Thymus (tissue), 11 donors: Measurements from ENCODE around the gene CUBN. TPM values are rescaled to one million over a fixed set of nuclear protein-coding genes. Genes with fewer than 3 reads are reported as not detected.
"Not testable (repeated sequence)": the region's sequence is repeated elsewhere in the genome, so short reads cannot be mapped to it uniquely, and the experiment has no call there.

Source experiments
- DNase-seq, 9 donors: peaks; one replicate each; pipeline ENCODE4 v3.0.0-alpha.2; 2013; ENCODE audit warnings: low spot score in 9 of 9, low read depth in 6 of 9, missing footprints in 1 of 9
- H3K27ac ChIP-seq, 2 donors: one replicate each; pipeline ENCODE4 v1.5.1; 2013; ENCODE audit warnings: control low read depth in 1 of 2, low read depth in 1 of 2, low read length in 1 of 2, mild to moderate bottlenecking in 1 of 2, moderate library complexity in 1 of 2
- H3K27me3 ChIP-seq, 2 donors: one replicate each; pipeline ENCODE4 v1.5.1; 2013; ENCODE audit warnings: low read length in 1 of 2; ENCODE audit not compliant: control insufficient read depth in 2 of 2, insufficient read depth in 1 of 2
- H3K36me3 ChIP-seq, 2 donors: one replicate each; pipeline ENCODE4 v1.5.1; 2013; ENCODE audit warnings: low read length in 1 of 2, mild to moderate bottlenecking in 1 of 2, moderate library complexity in 1 of 2; ENCODE audit not compliant: control insufficient read depth in 2 of 2, insufficient read depth in 2 of 2
- H3K4me1 ChIP-seq, 2 donors: one replicate each; pipeline ENCODE4 v1.5.1; 2013; ENCODE audit warnings: low read length in 2 of 2; ENCODE audit not compliant: control insufficient read depth in 2 of 2, insufficient read depth in 2 of 2
- H3K4me3 ChIP-seq, 2 donors: one replicate each; pipeline ENCODE4 v1.5.1; 2013; ENCODE audit warnings: low read length in 2 of 2, control low read depth in 1 of 2, mild to moderate bottlenecking in 1 of 2
- H3K9me3 ChIP-seq, 2 donors: one replicate each; pipeline ENCODE4 v1.5.1; 2013; ENCODE audit warnings: low read length in 1 of 2, mild to moderate bottlenecking in 1 of 2; ENCODE audit not compliant: control insufficient read depth in 2 of 2, insufficient read depth in 1 of 2
- WGBS: extraction: QIAGEN DNeasy Blood & Tissue Kit; methylation state at CpG from one replicate; pipeline ENCODE4 v1.1.7; 2013; 5-methylcytosine and 5-hydroxymethylcytosine counted together
- polyA plus RNA-seq: library from polyadenylated mRNA; stranded (reverse); fragments of 200-250 nt; gene quantifications from one replicate; pipeline ENCODE4 v1.2.3, GENCODE V29; 2013
- total RNA-seq: library from RNA; stranded (reverse); fragments of 120-200 nt; gene quantifications from one replicate; pipeline ENCODE4 v1.2.4, GENCODE V29; 2013
- donor health status: healthy.

The CUBN gene
- total and polyA plus RNA-seq, 2 donors: 1.7 to 1.8 TPM

DNA sequence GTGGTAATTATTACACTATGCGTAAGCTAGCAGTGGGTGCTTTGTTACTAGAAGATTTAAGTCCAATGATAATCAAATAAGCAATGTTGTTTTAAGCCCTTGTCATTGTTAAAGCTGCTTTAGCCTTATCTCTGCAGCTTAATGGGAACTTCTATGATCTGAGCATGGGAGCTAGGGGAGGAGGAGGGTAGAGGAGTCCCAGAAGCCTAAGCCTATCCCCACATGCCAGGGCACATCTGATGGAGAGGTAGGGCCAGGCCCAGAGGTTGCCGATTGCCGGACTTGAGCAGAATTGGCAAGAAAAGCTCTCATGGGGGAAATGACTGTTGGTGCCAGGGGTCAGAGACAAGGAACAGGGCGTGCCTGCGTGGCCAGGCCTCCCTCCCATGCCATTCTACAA, 13.4 kb downstream of the CUBN start:
- over 99% methylated on average over 5 of the region's 5 CpGs for WGBS
- Histone ChIP-seq H3K27me3 (no peaks in the 10 kb centered on the region), H3K4me3 (no peak overlapping the region), H3K4me1 (peaks cover 5 to 6% of the 10 kb centered on the region in 2 donors), H3K27ac (no peak overlapping the region), H3K36me3 (peaks cover 0 to 3% of the 10 kb centered on the region in 2 donors), H3K9me3 (peaks cover 0 to 4% of the 10 kb centered on the region in 2 donors)
- DNase-seq: no peak

DNA sequence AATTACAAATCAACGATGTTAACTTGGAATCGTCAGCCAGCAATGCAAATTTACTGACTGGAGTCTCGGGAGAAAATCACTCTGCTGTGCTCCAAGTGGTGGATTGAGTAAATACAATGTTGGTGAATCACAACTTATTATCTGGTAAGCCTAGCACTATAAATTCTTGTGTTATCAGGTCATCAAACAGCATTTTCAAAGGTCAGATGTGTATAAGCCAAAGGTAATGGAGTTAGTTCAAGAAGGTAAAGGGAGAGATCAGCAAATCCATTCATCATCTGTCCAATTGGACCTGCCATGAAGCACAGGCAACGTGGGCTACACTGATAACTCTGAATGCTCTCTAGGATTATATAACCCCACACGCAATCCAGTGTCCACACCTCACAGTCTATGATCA, 13.9 kb downstream of the CUBN start:
- H3K4me3 ChIP-seq: no peak overlapping the region
- no peak overlapping the region for H3K27ac ChIP-seq
- WGBS: 96% methylated on average over 5 of the region's 5 CpGs
- peaks cover 0 to 4% of the 10 kb centered on the region in 2 donors for H3K9me3 ChIP-seq
- H3K4me1 ChIP-seq: peaks cover 5 to 6% of the 10 kb centered on the region in 2 donors
- H3K36me3 ChIP-seq: peaks cover 0 to 3% of the 10 kb centered on the region in 2 donors
- no peaks in the 10 kb centered on the region for H3K27me3 ChIP-seq
- no peak for DNase-seq

- DNase-seq: peak in 6 of 9 donors; percentile 17 to 60 (median 28)
Measured at GRCh38 chr10:17114878-17115444, 14.7 kb downstream of the CUBN start.

DNA sequence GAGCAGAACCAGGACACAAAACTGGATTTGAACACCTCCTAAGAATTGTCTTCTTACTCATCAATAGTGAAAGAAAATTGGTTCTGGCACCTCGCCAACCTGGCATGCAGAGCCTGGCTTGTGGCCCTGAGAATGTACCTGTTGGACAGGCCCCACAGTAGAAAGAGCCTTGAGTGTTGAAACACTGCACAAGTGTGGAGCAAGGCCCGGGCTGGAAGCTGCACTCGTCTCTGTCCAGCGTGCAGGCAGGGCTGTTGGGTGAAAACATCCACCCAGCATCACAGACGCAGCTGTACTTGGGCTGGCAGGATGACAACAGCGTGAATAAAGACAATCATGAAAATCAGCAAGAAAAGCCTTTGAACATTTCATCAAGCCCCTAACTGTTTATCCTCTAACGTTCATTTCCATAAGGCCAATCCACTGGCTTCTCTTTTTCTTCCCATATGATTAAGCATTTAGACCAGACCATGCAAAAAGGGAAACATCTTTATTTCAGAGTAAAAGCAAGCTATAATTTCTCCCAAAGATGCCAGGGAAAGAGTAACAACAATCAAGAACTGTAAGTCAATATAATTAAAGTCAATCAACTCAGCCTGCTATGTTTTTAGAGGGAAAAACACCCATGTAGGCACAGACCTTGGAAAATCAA, 15.6 kb downstream of the CUBN start:
- DNase-seq: peak in 1 of 9 donors; percentile 7
- Histone ChIP-seq H3K27me3 (no peaks in the 10 kb centered on the region), H3K4me3 (no peak overlapping the region), H3K36me3 (peaks cover 0 to 3% of the 10 kb centered on the region in 2 donors), H3K9me3 (peaks cover 0 to 4% of the 10 kb centered on the region in 2 donors), H3K4me1 (peaks cover 5 to 6% of the 10 kb centered on the region in 2 donors), H3K27ac (no peak overlapping the region)
- 95% methylated on average over 7 of the region's 7 CpGs for whole genome bisulfite sequencing

More at GRCh38 chr10:17114878-17115444, 14.7 kb downstream of the CUBN start:
- not testable (repeated sequence) for H3K9me3 ChIP-seq, H3K27me3 ChIP-seq, H3K4me1 ChIP-seq, H3K27ac ChIP-seq, H3K4me3 ChIP-seq, H3K36me3 ChIP-seq
- WGBS: 94% methylated on average over 13 of the region's 13 CpGs

DNA sequence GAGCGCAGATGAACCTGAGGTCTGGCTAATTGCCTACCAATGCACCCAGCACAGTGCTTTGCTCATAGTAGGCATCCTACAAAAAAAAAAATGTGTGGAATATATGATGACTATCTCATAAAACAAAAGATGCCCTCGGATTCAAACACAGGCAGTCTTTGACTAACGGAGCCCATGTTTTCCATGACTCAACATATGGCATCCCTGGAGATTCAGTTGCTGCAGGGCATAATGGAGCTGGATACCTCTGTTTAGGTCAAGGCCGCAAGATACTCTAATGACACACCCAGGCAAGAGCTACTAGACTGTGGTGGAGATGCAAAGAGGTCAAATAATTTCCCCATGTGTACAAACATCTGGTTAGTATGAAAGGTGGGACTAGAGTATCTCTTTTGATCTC, 16.3 kb downstream of the CUBN start:
- 97% methylated on average over 4 of the region's 4 CpGs for WGBS
- Histone ChIP-seq H3K9me3 (peaks cover 0 to 4% of the 10 kb centered on the region in 2 donors), H3K4me3 (no peak overlapping the region), H3K27ac (no peak overlapping the region), H3K36me3 (peaks cover 0 to 3% of the 10 kb centered on the region in 2 donors), H3K27me3 (no peaks in the 10 kb centered on the region), H3K4me1 (peaks cover 5 to 6% of the 10 kb centered on the region in 2 donors)
- DNase-seq: no peak

GRCh38 chr10:17112566-17112965, 17.0 kb downstream of the CUBN start:
- peaks cover 0 to 3% of the 10 kb centered on the region in 2 donors for H3K36me3 ChIP-seq
- no peak overlapping the region for H3K27ac ChIP-seq
- H3K4me1 ChIP-seq: peaks cover 5 to 6% of the 10 kb centered on the region in 2 donors
- peaks cover 0 to 4% of the 10 kb centered on the region in 2 donors for H3K9me3 ChIP-seq
- no peak overlapping the region for H3K4me3 ChIP-seq
- WGBS: 71% methylated on average over 3 of the region's 3 CpGs
- no peak for DNase-seq
- H3K27me3 ChIP-seq: no peaks in the 10 kb centered on the region

- peaks cover 0 to 3% of the 10 kb centered on the region in 2 donors for H3K36me3 ChIP-seq
- WGBS: 97% methylated on average over 3 of the region's 3 CpGs
- DNase-seq: no peak
- H3K27ac ChIP-seq: no peak overlapping the region
- H3K4me3 ChIP-seq: no peak overlapping the region
- no peaks in the 10 kb centered on the region for H3K9me3 ChIP-seq
- no peaks in the 10 kb centered on the region for H3K4me1 ChIP-seq
- H3K27me3 ChIP-seq: no peaks in the 10 kb centered on the region
Measured at GRCh38 chr10:17109475-17110207, 20.0 kb downstream of the CUBN start.

DNA sequence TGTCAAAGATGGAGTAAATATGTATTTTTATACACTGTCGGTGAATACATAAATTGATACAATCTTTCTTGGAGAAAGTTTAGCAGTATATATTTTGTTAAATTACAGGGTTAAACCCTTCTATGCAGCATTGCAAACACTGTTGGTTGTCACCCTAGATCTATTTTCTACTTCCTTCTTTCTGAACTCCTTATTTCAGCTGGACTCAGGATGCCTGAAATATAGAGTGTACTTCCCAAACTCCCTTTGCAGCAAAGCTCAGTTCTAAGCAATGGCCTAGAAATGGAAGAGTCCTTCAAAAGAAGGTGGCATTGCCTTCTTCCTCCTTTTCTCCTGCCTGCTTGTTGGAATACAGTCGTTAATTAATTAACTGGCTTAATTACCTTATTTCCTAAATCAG, 20.6 kb downstream of the CUBN start:
- Histone ChIP-seq H3K27ac (no peak overlapping the region), H3K4me1 (no peaks in the 10 kb centered on the region)

DNA sequence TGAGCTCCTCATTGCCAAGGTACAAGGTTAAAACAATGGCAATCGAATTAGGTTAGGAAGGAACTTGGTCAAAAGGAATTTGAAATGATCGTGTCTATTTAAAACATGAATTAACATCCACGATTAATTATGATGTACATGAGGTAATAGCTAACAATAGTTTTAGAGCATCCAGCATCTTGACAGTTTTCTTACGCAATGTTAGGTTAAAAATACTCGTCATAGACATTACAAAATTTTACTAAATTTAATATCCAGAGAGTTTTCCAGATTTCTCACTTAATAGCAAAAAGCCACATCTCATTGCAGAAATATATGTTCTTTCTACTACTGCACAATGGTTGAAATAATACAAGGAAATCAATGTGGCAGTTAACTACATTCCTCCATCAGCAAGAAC, 22.6 kb downstream of the CUBN start:
- no peaks in the 10 kb centered on the region for H3K4me1 ChIP-seq
- H3K36me3 ChIP-seq: no peaks in the 10 kb centered on the region
- no peak overlapping the region for H3K27ac ChIP-seq
- WGBS: 97% methylated on average over 5 of the region's 5 CpGs
- no peak overlapping the region for H3K4me3 ChIP-seq
- H3K27me3 ChIP-seq: no peaks in the 10 kb centered on the region
- DNase-seq: no peak
- no peaks in the 10 kb centered on the region for H3K9me3 ChIP-seq

More for the DNA sequence above, 20.6 kb downstream of the CUBN start:
- H3K36me3 ChIP-seq: peaks cover 0 to 3% of the 10 kb centered on the region in 2 donors
- H3K27me3 ChIP-seq: no peaks in the 10 kb centered on the region
- DNase-seq: no peak
- H3K4me3 ChIP-seq: no peak overlapping the region
- WGBS: 92% methylated on average over 2 of the region's 2 CpGs
- no peaks in the 10 kb centered on the region for H3K9me3 ChIP-seq
